GM12801 (cell line): Measurements from ENCODE around the gene BTLA.

ENCODE experiments used
- CTCF ChIP-seq: IDR thresholded peaks from one replicate; pipeline ENCODE4 v1.5.1; 2011; ENCODE audit warnings: control low read depth; ENCODE audit not compliant: insufficient read length; ENCODE audit errors: extremely low read depth

BTLA gene

GRCh38 chr3:112514527-112515128, 15.4 kb upstream of the BTLA start:
- no peak for TF ChIP-seq CTCF

- TF ChIP-seq CTCF = no peak
These were observed 13.0 kb upstream of the BTLA start for GRCh38 chr3:112512320-112512719.

- TF ChIP-seq CTCF = no peak
These were observed 9.6 kb upstream of the BTLA start for GRCh38 chr3:112508860-112509259.

GRCh38 chr3:112508261-112508660, 9.0 kb upstream of the BTLA start:
- no peak for TF ChIP-seq CTCF

- TF ChIP-seq CTCF = no peak
These were observed 6.6 kb upstream of the BTLA start for GRCh38 chr3:112505907-112506306.

- no peak for TF ChIP-seq CTCF
These were observed 4.9 kb upstream of the BTLA start for GRCh38 chr3:112504123-112504522.

GRCh38 chr3:112503304-112503972, 4.2 kb upstream of the BTLA start:
- TF ChIP-seq CTCF = no peak
